Stimulated activated CD4-positive, alpha-beta T cell treated with anti-CD3 and anti-CD28 coated beads, TNF-alpha, amount 100 ng/mL, for 48 hours (primary cell): Measurements from ENCODE around the gene TBK1.

ENCODE experiments used
- DNase-seq, 3 donors: peaks; one replicate each; pipeline ENCODE4 v3.0.0-alpha.2; 2020; ENCODE audit warnings: low read depth in 3 of 3

The TBK1 gene

GRCh38 chr12:64545081-64545382 is 93.1 kb downstream of the TBK1 start:
- no peak for DNase-seq

- DNase-seq, result no peak
These were observed 97.2 kb downstream of the TBK1 start for GRCh38 chr12:64549108-64549507.

DNA sequence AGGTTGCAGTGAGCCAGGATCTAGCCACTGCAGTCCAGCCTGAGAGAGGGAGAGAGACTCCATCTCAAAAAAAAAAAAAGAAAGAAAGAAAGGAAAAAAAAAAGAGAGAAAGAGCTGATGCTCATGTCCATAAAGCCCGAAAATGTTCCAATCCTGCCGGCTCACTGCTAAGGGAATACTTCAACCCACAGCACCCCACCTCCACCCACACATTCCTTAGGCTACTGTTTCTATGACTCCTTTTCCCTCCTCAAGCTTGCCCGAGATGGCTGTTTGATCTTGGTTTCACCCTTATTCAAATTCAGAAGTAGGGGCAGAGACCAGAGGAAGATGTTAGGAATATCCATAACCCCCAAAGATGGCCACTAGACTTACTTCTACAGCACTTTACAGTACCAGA is 98.8 kb downstream of the TBK1 start:
- no peak for DNase-seq

- DNase-seq, result no peak
These were observed 99.8 kb downstream of the TBK1 start for GRCh38 chr12:64551676-64552075.
